ENCODE data around the gene SOBP.

The SOBP gene

GRCh38 chr6:107555449-107555848, 65.5 kb downstream of the SOBP start:
- DNase-seq, result no peak

- DNase-seq, result no peak
Observed at GRCh38 chr6:107556082-107556481, 66.2 kb downstream of the SOBP start.

GRCh38 chr6:107557698-107558097, 67.8 kb downstream of the SOBP start:
- DNase-seq, result no peak

GRCh38 chr6:107560657-107561056, 70.7 kb downstream of the SOBP start:
- no peak for DNase-seq

- no peak for DNase-seq
Observed at GRCh38 chr6:107561306-107561705, 71.4 kb downstream of the SOBP start.

GRCh38 chr6:107563694-107564588, 74.0 kb downstream of the SOBP start:
- no peak for DNase-seq

GRCh38 chr6:107564589-107564951, 74.7 kb downstream of the SOBP start:
- no peak for DNase-seq

- no peak for DNase-seq
Observed at GRCh38 chr6:107565165-107565723, 75.3 kb downstream of the SOBP start.

GRCh38 chr6:107567643-107568042, 77.7 kb downstream of the SOBP start:
- no peak for DNase-seq

GRCh38 chr6:107569473-107569872, 79.6 kb downstream of the SOBP start:
- no peak for DNase-seq

- DNase-seq, result no peak
Observed at GRCh38 chr6:107571354-107571753, 81.4 kb downstream of the SOBP start.

- no peak for DNase-seq
Observed at GRCh38 chr6:107572886-107573285, 83.0 kb downstream of the SOBP start.

- no peak for DNase-seq
Observed at GRCh38 chr6:107574856-107575255, 84.9 kb downstream of the SOBP start.

GRCh38 chr6:107576852-107577251, 86.9 kb downstream of the SOBP start:
- no peak for DNase-seq

- DNase-seq, result no peak
Observed at GRCh38 chr6:107578642-107579341, 88.9 kb downstream of the SOBP start.

GRCh38 chr6:107579456-107580056, 89.6 kb downstream of the SOBP start:
- no peak for DNase-seq

GRCh38 chr6:107582086-107582485, 92.2 kb downstream of the SOBP start:
- DNase-seq, result no peak

- no peak for DNase-seq
Observed at GRCh38 chr6:107584726-107585125, 94.8 kb downstream of the SOBP start.

- no peak for DNase-seq
Observed at GRCh38 chr6:107585815-107586435, 96.0 kb downstream of the SOBP start.

- DNase-seq, result no peak
Observed at GRCh38 chr6:107587451-107587850, 97.5 kb downstream of the SOBP start.

- no peak for DNase-seq
Observed at GRCh38 chr6:107589199-107589598, 99.3 kb downstream of the SOBP start.

GRCh38 chr6:107589934-107590333, 100.0 kb downstream of the SOBP start:
- DNase-seq, result no peak

GRCh38 chr6:107590378-107590777, 100.5 kb downstream of the SOBP start:
- no peak for DNase-seq
